ENCODE results near the gene NF2.

The NF2 gene

DNA sequence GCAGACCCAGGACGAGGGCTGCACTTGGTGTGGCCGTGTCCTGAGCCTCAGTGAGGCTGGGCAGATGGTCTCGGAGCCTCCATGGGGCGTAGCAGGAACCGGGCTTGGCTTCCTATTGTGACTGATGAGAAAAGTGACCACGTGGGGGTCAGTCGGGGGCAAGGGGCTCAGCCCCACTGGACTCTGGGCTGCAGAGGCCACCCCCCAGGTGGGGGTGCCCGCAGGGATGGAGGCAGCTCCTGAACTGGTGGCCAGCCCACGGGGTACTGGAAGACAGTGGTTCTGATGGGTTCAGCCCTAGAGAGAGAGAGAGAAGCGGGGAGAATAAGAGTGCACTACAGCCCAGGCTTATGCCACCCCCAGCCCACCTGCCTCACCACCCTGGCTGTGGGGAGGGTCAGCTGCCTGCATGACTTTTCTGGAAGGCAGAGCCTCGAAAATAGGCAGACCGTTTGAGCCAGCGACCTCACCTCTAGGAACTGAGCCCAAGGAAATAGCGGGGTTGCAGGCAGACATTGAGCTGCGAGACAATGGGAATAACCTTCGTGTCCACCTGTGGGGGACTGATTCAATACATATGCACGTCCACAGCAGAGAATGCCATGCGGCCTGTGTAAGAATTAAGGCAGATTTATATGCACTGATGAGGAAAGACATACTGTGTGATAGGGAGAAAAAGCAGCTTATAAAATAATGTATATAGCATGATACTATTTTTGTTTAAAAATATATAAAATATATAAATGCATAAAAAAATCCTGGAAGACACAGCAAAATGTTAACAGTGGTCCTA is 127.8 kb downstream of the NF2 start:
- TF ChIP-seq ZNF274 (IDR thresholded peaks at IDR 0.05; ENCODE audit: low read depth, low read length): no peak
- no peak overlapping the region for H3K4me3 ChIP-seq (ENCODE audit: low read length)

DNA sequence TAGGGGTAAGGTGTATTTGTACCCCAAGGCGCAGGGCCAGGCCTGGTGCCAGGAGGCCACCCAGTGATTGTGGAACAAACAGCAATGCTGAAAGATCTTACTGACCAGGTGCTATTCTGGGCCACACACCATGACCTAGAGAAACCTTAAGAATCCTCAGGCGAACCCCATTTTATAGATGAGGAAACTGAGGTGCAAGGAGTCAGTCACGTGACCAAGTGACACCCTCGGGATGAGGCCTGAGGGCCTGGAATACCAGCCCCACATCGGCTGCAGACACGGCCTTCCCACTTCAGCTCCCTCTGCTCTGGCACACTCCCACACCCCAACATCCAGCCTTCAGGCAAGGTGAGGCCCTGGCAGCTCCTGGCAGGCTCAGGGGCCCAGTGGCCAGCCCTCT is 129.4 kb downstream of the NF2 start:
- TF ChIP-seq ZNF274 (IDR thresholded peaks at IDR 0.05; ENCODE audit: low read depth, low read length): no peak
- no peak overlapping the region for H3K4me3 ChIP-seq (ENCODE audit: low read length)

DNA sequence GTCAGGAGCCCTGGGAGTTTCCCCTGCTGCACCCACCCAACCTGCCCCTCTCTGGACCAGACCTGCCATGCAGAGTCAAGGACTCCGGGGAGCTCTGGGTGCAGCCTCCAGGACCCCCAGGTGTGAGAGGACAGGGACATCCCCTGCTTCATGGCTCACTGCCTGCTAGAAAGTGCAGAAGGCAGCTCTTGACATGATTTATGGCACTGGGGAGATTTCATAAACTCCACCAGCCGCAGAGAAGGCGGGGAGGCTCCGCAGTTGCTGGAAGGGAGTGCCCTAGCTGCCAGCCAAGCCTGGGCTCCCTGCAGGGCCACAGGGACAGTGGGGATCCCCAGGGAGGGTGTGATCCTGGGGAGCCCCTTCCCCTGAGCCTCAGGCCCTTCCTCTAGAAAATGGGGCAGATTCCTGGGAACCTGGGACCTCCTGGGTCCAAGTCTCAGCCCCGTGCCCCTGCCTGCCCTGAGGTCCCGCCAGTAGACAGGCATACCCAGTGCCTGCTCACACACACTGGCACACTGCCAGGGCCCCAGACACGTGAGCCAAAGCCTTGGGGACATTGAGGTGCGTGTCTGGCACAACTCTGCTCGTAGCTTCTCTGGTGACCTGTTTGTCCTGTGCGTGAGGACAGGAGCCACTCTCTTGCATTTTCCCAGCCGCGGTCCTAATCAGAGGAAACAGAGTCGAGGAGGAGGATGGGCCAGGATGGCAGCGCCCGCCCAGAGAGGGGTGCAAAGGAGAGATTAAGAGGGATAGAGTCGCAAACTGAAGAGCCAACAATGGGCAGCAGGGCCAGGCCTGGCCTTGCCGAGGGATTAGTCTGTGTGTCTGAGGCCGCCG is 130.1 kb downstream of the NF2 start:
- TF ChIP-seq ZNF274 (IDR thresholded peaks at IDR 0.05; ENCODE audit: low read depth, low read length): no peak
- no peak overlapping the region for H3K4me3 ChIP-seq (ENCODE audit: low read length)

DNA sequence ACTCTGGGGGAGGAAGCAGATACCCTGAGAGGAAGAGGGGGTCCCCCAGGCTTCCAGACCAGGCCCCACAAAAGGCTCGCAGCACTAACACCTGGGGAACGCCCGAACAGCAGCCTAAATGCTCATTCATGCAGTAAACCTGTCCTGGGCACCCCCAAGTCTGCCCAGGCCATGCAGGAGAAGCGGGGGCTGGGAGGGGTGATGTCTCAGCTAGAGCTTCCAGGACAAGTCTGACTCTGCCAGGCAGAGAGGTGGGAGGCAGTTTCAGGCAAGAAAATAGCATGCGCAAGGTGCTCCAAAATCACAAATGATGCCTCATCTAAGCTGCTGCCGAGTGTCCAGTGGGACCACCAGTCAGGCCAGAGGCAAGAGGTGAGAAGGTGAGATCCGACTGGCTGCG is 131.0 kb downstream of the NF2 start:
- no peak overlapping the region for H3K4me3 ChIP-seq (ENCODE audit: low read length)

DNA sequence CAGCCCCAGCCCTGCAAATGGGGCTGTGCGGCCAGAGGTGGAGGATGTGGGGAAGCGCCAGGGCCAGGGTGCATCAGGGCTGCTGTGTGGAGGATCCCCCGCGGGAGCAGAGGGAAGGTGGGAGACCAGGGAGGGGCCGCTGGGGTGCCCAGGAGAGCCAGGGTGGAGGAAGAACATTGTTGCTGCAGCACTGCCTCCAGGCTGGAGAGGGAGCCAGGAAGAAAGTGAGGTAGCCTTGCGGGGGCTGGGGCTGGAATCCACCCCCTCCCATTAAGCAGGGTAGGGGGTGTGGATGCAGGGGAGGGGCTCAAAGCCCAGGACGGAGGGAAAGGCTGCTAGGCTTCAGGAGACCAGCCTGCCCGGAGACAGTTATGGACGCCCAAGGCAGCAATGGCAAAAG is 131.4 kb downstream of the NF2 start:
- no peak for TF ChIP-seq ZNF274 (IDR thresholded peaks at IDR 0.05; ENCODE audit: low read depth, low read length)
- no peak overlapping the region for H3K4me3 ChIP-seq (ENCODE audit: low read length)

More for the DNA sequence above, 131.0 kb downstream of the NF2 start:
- no peak for TF ChIP-seq ZNF274 (IDR thresholded peaks at IDR 0.05; ENCODE audit: low read depth, low read length)

DNA sequence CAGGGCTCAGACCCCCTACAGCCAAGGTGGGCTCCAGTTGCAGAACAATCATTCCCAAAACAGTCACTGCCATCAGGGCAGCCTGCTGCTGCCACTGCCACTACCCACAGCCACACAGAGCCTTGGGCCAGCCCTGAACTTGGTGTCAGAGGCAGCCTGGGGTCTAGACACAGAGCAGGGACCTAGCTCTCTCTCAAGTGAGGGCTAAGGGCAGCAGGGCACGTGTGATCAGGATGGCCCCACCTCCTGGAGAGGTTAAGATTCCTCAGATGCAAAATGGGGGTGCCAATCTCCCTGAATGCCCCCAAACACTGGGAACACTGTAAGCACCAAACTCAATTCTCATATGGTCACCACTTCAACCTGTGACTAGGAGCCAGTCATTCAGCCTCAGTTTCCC is 132.0 kb downstream of the NF2 start:
- H3K4me3 ChIP-seq (ENCODE audit: low read length): no peak overlapping the region
- TF ChIP-seq ZNF274 (IDR thresholded peaks at IDR 0.05; ENCODE audit: low read depth, low read length): no peak

DNA sequence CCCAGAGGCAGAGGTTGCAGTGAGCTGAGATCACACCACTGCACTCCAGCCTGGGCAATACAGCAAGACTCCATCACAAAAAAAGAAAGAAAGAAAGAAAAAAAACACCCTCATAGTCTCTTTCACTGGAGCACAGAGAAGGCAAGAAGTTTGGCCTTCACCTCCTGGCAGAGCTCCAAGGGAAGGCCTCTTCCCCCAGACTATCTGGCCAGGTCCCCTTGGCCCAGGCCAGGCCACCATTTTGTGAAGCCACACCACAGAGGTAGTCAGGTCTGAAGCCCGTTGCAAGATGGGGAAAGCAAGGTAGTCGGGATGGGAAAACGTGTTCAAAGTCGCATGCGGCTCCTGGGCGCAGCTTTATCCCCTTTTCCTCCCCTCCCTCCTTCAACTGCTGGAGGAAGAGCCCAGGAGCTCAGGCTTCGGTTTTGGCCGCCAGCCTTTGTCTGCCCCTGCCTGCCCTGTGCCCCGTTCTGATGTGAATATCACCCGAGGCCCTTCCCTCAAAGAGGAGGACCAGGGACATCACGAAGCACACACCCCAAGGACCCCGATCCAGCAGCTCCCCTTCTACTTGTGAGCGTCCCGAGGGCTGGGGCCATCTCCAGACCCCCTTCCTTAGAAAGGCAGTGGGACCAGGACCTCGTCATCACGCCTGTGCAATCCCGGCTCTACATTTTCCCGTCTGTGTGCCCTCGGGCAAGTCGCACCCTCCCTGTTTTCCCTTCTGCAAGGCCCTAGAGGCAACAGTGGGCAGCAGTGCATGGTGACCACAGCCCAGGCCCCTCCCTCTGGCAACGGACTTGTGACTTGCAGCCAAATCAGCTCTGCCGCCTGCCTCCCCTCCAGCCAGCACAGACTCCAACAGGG is 134.1 kb downstream of the NF2 start:
- H3K4me3 ChIP-seq (ENCODE audit: low read length): no peak overlapping the region
- TF ChIP-seq ZNF274 (IDR thresholded peaks at IDR 0.05; ENCODE audit: low read depth, low read length): no peak

DNA sequence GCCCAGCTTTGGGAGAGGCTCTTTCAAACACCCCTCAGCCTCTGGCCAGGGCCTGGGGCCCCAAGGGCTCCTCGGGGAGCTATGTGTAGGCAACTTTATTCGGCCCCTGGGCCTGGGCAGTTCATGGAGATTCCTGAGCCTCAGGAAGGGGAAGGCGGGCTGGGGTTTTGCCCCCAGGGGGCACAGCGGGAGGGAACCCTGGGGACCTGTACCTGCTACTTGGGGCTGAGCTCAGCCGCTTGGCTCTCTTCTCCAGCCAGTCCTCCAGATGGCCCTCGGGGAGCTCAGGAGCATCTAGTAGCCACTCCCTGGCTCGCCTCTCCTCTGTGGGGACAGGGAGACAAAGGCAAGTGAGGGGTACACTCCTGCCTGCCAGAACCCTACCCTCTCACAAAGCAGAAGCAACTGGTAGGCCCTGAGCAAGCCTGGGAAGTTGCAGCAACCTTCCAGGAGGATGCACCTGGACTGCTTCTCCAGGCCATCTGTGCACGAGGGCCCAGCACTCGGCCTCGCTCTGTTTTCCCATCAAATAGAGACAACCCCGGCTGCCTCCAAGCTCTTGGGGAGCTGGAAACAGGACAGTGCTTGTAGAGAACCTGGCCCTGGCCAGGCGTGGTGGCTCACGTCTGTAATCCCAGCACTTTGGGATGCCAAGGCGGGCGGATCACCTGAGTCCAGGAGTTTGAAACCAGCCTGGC is 134.8 kb downstream of the NF2 start:
- TF ChIP-seq ZNF274 (IDR thresholded peaks at IDR 0.05; ENCODE audit: low read depth, low read length): no peak
- H3K4me3 ChIP-seq (ENCODE audit: low read length): no peak overlapping the region

DNA sequence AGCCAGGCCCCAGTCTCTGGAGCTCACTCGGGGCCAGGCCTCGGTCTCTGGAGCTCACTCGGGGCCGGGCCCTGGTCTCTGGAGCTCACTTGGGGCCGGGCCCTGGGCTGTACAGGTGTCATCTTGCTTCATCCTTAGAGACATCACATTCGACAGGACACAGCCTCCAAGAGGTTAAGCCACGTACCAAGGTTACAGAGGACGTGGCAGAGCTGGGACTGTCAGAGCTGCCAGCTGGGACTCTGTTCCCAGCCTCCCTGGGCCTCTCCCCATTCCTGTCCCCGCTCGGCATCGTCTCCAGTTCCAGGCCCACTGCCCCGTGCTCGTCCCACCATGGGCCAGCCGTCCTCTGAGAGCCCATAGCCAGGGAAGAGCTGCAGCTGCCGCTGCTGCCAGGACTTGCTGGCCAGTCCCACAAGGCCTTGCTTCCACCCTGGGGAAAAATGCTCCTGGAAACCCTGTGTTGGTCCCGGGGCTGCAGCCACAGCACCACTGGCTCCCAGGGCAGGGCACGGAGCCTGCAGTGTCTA is 136.0 kb downstream of the NF2 start:
- no peak for TF ChIP-seq ZNF274 (IDR thresholded peaks at IDR 0.05; ENCODE audit: low read depth, low read length)
- H3K4me3 ChIP-seq (ENCODE audit: low read length): no peak overlapping the region

DNA sequence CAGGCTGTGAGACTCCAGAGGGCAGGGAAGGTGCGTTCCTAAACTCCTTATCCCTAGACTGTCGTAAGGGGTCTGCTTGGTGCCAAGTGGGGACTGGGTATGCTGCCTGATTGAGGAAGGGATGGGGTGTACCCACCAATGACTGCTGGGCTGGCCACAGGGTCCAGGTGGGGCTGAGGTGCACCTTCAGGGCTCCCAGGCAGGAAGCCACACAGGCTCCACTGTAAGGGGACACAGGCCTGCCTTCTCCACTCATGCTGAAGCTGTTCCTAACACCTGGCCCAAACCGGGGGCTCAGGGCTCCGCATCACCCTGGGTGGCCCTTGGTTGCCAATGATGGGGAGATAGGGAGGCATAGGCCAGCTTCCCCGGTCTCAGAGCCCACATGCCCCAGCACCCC is 136.8 kb downstream of the NF2 start:
- no peak for TF ChIP-seq ZNF274 (IDR thresholded peaks at IDR 0.05; ENCODE audit: low read depth, low read length)
- no peak overlapping the region for H3K4me3 ChIP-seq (ENCODE audit: low read length)

DNA sequence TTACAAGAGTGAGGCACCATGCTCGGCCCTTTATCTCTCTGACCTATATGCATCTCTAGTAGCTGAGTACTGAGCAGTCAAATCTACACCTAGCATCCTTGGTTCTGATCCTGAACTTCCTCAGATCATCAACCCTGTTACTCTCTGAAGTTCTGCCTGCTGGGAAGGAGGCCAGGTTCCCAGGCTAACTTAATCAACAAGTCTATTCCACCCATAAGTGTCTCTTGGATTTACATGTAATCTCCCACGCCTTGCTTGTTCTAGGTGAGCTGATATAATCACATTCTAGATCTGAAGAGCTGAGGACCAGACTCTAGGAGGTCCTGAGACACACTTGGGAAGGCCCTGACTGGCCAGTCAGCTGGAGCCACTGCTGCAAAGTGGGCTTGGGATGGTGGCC is 138.5 kb downstream of the NF2 start:
- H3K4me3 ChIP-seq (ENCODE audit: low read length): no peak overlapping the region
- TF ChIP-seq ZNF274 (IDR thresholded peaks at IDR 0.05; ENCODE audit: low read depth, low read length): no peak

DNA sequence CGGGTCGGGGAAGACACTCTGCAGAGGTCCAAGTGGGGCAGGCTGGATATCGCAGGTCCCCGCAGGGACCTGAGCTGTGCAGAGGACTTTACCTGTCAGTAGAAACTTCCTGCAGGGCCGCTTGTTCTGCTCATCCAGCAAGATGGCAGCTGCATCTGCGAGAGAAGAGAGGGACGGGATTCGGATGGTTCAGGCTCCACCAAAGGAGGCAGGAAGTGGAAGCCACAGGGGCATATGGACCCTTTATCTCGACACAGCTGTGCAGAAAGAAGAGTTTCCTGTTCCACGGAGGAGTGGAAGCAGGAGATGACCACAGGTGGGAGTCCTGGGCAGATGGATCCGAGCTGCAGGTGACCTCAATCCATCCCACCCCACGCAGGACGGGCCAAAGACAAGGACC is 138.9 kb downstream of the NF2 start:
- no peak overlapping the region for H3K4me3 ChIP-seq (ENCODE audit: low read length)
- TF ChIP-seq ZNF274 (IDR thresholded peaks at IDR 0.05; ENCODE audit: low read depth, low read length): no peak

DNA sequence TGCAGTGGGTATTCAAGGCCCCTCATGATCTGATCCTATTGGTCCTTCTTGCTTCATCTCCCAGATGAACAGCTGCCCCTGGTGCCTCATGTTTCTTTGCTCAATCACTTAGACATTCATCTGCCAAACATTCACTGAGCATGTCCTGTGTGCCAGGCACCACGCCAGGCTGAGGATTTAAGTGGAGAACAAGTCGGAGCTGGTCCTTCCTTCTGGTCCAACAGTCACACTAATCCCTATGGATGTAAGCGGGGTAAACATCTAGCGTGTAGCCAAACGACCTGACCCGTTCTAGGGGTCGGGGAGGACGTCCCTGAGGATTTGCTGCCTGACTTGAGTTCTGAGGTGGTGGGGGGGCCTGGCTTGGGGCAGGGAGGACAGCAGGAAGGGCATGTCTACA is 141.5 kb downstream of the NF2 start:
- no peak for TF ChIP-seq ZNF274 (IDR thresholded peaks at IDR 0.05; ENCODE audit: low read depth, low read length)
- H3K4me3 ChIP-seq (ENCODE audit: low read length): no peak overlapping the region

Measured in GM08714 (cell line).